Measurements from ENCODE around the gene CSTPP1.
"Not testable (repeated sequence)": the region's sequence is repeated elsewhere in the genome, so short reads cannot be mapped to it uniquely, and the experiment has no call there.

The CSTPP1 gene

GRCh38 chr11:47099918-47100315 is 163.4 kb downstream of the CSTPP1 start:
- DNase-seq (ENCODE audit: low read depth), result no peak

GRCh38 chr11:47101406-47101805 is 164.8 kb downstream of the CSTPP1 start:
- DNase-seq (ENCODE audit: low read depth), result no peak

- no peak for DNase-seq (ENCODE audit: low read depth)
These were observed 167.8 kb downstream of the CSTPP1 start for GRCh38 chr11:47104261-47104950.

GRCh38 chr11:47105541-47105940 is 169.0 kb downstream of the CSTPP1 start:
- no peak for DNase-seq (ENCODE audit: low read depth)

- no peak for DNase-seq (ENCODE audit: low read depth)
These were observed 169.4 kb downstream of the CSTPP1 start for GRCh38 chr11:47105974-47106373.

- DNase-seq (ENCODE audit: low read depth), result no peak
These were observed 170.3 kb downstream of the CSTPP1 start for GRCh38 chr11:47106798-47107411.

GRCh38 chr11:47107744-47108143 is 171.2 kb downstream of the CSTPP1 start:
- no peak for DNase-seq (ENCODE audit: low read depth)

- no peak for DNase-seq (ENCODE audit: low read depth)
These were observed 171.7 kb downstream of the CSTPP1 start for GRCh38 chr11:47108214-47108613.

GRCh38 chr11:47109051-47109726 is 172.6 kb downstream of the CSTPP1 start:
- DNase-seq (ENCODE audit: low read depth), result no peak

GRCh38 chr11:47109727-47110246 is 173.2 kb downstream of the CSTPP1 start:
- DNase-seq (ENCODE audit: low read depth), result no peak

GRCh38 chr11:47111318-47111804 is 174.8 kb downstream of the CSTPP1 start:
- DNase-seq (ENCODE audit: low read depth), result no peak

- DNase-seq (ENCODE audit: low read depth), result not testable (repeated sequence)
These were observed 176.4 kb downstream of the CSTPP1 start for GRCh38 chr11:47112941-47113340.

GRCh38 chr11:47118958-47119688 is 182.6 kb downstream of the CSTPP1 start:
- not testable (repeated sequence) for DNase-seq (ENCODE audit: low read depth)

GRCh38 chr11:47121056-47121455 is 184.5 kb downstream of the CSTPP1 start:
- DNase-seq (ENCODE audit: low read depth), result no peak

GRCh38 chr11:47121731-47122130 is 185.2 kb downstream of the CSTPP1 start:
- DNase-seq (ENCODE audit: low read depth), result no peak

- no peak for DNase-seq (ENCODE audit: low read depth)
These were observed 186.5 kb downstream of the CSTPP1 start for GRCh38 chr11:47123094-47123493.

- no peak for DNase-seq (ENCODE audit: low read depth)
These were observed 188.1 kb downstream of the CSTPP1 start for GRCh38 chr11:47124675-47125074.

- DNase-seq (ENCODE audit: low read depth), result no peak
These were observed 188.5 kb downstream of the CSTPP1 start for GRCh38 chr11:47125083-47125482.

- DNase-seq (ENCODE audit: low read depth), result no peak
These were observed 190.7 kb downstream of the CSTPP1 start for GRCh38 chr11:47127213-47127612.

- no peak for DNase-seq (ENCODE audit: low read depth)
These were observed 194.0 kb downstream of the CSTPP1 start for GRCh38 chr11:47130543-47130942.

GRCh38 chr11:47131136-47131535 is 194.6 kb downstream of the CSTPP1 start:
- DNase-seq (ENCODE audit: low read depth), result no peak

- DNase-seq (ENCODE audit: low read depth), result no peak
These were observed 195.9 kb downstream of the CSTPP1 start for GRCh38 chr11:47132490-47132889.

Measured in stimulated activated CD8-positive, alpha-beta memory T cell treated with anti-CD3 and anti-CD28 coated beads, Interleukin-12 subunit alpha, Interleukin-12 subunit beta, amount 100 ng/mL, for 4 hours (primary cell).